Mesenchymal stem cell (in vitro differentiated cells and primary cell): ENCODE data around the gene GPR108.
"Not testable (repeated sequence)": the region's sequence is repeated elsewhere in the genome, so short reads cannot be mapped to it uniquely, and the experiment has no call there.

Experiments used
- DNase-seq: peaks from one replicate; pipeline ENCODE4 v3.0.0-alpha.2; 2013
- H2AFZ ChIP-seq: one replicate; pipeline ENCODE4 v1.6.1; 2013; ENCODE audit warnings: low read depth, mild to moderate bottlenecking, control low read depth, inconsistent platforms, low read length, moderate library complexity
- H2AK5ac ChIP-seq: 2 replicates; pipeline ENCODE4 v1.6.1; 2013; ENCODE audit warnings: low read length, moderate library complexity, mild to moderate bottlenecking, inconsistent platforms; ENCODE audit not compliant: severe bottlenecking
- H2BK120ac ChIP-seq: one replicate; pipeline ENCODE4 v1.6.1; 2013; ENCODE audit warnings: low read depth, mild to moderate bottlenecking, inconsistent platforms, low read length, moderate library complexity
- H2BK12ac ChIP-seq, 2 experiments: one replicate each; pipeline ENCODE4 v1.6.1; 2013; ENCODE audit warnings: inconsistent platforms in 2 of 2, low read length in 2 of 2, mild to moderate bottlenecking in 2 of 2, moderate library complexity in 2 of 2, control low read depth in 1 of 2
- H2BK15ac ChIP-seq: one replicate; pipeline ENCODE4 v1.6.1; 2013; ENCODE audit warnings: mild to moderate bottlenecking, low read depth, inconsistent platforms; ENCODE audit not compliant: poor library complexity, severe bottlenecking
- H2BK5ac ChIP-seq: 2 replicates; pipeline ENCODE4 v1.6.1; 2013; ENCODE audit warnings: low read depth, mild to moderate bottlenecking, low read length, control low read depth, inconsistent platforms; ENCODE audit not compliant: poor library complexity, severe bottlenecking
- H3K14ac ChIP-seq, 2 experiments: one replicate each; pipeline ENCODE4 v1.6.1; 2013; ENCODE audit warnings: inconsistent platforms in 2 of 2, low read length in 2 of 2, control low read depth in 1 of 2, mild to moderate bottlenecking in 1 of 2, moderate library complexity in 1 of 2
- H3K18ac ChIP-seq, 2 experiments: one replicate each; pipeline ENCODE4 v1.6.1; 2013; ENCODE audit warnings: inconsistent platforms in 2 of 2, low read length in 2 of 2, control low read depth in 1 of 2, low read depth in 1 of 2, mild to moderate bottlenecking in 1 of 2
- H3K23ac ChIP-seq, 2 experiments: one replicate each; pipeline ENCODE4 v1.6.1; 2013; ENCODE audit warnings: inconsistent platforms in 2 of 2, low read length in 2 of 2, mild to moderate bottlenecking in 2 of 2, moderate library complexity in 2 of 2, control low read depth in 1 of 2
- H3K27ac ChIP-seq: 2 replicates; pipeline ENCODE4 v1.5.1; 2013; ENCODE audit warnings: mild to moderate bottlenecking, moderate library complexity, low read length, control low read depth, inconsistent platforms; ENCODE audit not compliant: poor library complexity, severe bottlenecking
- H3K27me3 ChIP-seq, 2 experiments: 2 replicates each; pipeline versions ENCODE4 v1.6.1 to v1.7.0; 2013; ENCODE audit warnings: low read length in 2 of 2, mild to moderate bottlenecking in 2 of 2, moderate library complexity in 2 of 2, control low read depth in 1 of 2, inconsistent platforms in 1 of 2; ENCODE audit not compliant: control insufficient read depth in 1 of 2, insufficient read depth in 1 of 2
- H3K36me3 ChIP-seq, 2 experiments: 2 replicates each; pipeline versions ENCODE4 v1.6.1 to v1.7.0; 2013; ENCODE audit warnings: low read length in 2 of 2, control low read depth in 1 of 2, inconsistent platforms in 1 of 2, low read depth in 1 of 2, mild to moderate bottlenecking in 1 of 2; ENCODE audit not compliant: insufficient read depth in 2 of 2, control insufficient read depth in 1 of 2
- H3K4ac ChIP-seq, 2 experiments: one replicate each; pipeline ENCODE4 v1.6.1; 2013; ENCODE audit warnings: inconsistent platforms in 2 of 2, low read length in 2 of 2, mild to moderate bottlenecking in 2 of 2, moderate library complexity in 2 of 2, control low read depth in 1 of 2, low read depth in 1 of 2
- H3K4me1 ChIP-seq: 2 replicates; pipeline ENCODE4 v1.6.1; 2013; ENCODE audit warnings: low read depth, low read length, control low read depth; ENCODE audit not compliant: control insufficient read depth, insufficient read depth
- H3K4me2 ChIP-seq: 2 replicates; pipeline ENCODE4 v1.6.1; 2013; ENCODE audit warnings: low read length, mild to moderate bottlenecking, inconsistent platforms; ENCODE audit not compliant: poor library complexity, severe bottlenecking
- H3K4me3 ChIP-seq, 2 experiments: 2 replicates each; pipeline versions ENCODE4 v1.5.1 to v1.7.0; 2013; ENCODE audit warnings: low read length in 2 of 2, mild to moderate bottlenecking in 2 of 2, control low read depth in 1 of 2, low read depth in 1 of 2; ENCODE audit not compliant: insufficient read depth in 1 of 2
- H3K79me1 ChIP-seq: replicated peaks from 2 replicates; pipeline ENCODE4 v1.6.1; 2013; ENCODE audit warnings: mild to moderate bottlenecking, control low read depth, low read length, inconsistent platforms; ENCODE audit not compliant: poor library complexity, severe bottlenecking
- H3K9ac ChIP-seq: 2 replicates; pipeline ENCODE4 v1.7.0; 2013; ENCODE audit warnings: mild to moderate bottlenecking, low read length, moderate library complexity
- H3K9me3 ChIP-seq: 2 replicates; pipeline ENCODE4 v1.7.0; 2013; ENCODE audit warnings: mild to moderate bottlenecking, low read length; ENCODE audit not compliant: control insufficient read depth
- H4K8ac ChIP-seq: one replicate; pipeline ENCODE4 v1.6.1; 2013; ENCODE audit warnings: inconsistent platforms, mild to moderate bottlenecking, low read length, moderate library complexity
- H4K91ac ChIP-seq: one replicate; pipeline ENCODE4 v1.6.1; 2013; ENCODE audit warnings: mild to moderate bottlenecking, low read length, inconsistent platforms
- WGBS: methylation state at CpG from one replicate; pipeline ENCODE4 v1.1.7; 2013; ENCODE audit warnings: mixed read lengths; 5-methylcytosine and 5-hydroxymethylcytosine counted together

Gene GPR108

GRCh38 chr19:6710273-6711077 is 26.9 kb downstream of the GPR108 start:
- Histone ChIP-seq H3K79me1 (no peaks in the 10 kb centered on the region), H2AK5ac (no peak overlapping the region), H4K8ac (peak overlapping the region; percentile 7), H3K4me2 (no peak overlapping the region), H3K14ac (peak overlapping the region in 1 of 2 experiments; percentile 61), H3K4me3 (peak overlapping the region in 1 of 2 experiments; percentile 1), H4K91ac (no peak overlapping the region), H3K18ac (no peak overlapping the region), H2AFZ (no peak overlapping the region), H3K9ac (no peak overlapping the region), H3K23ac (no peak overlapping the region), H3K27ac (no peak overlapping the region), H3K27me3 (peaks cover 10 to 25% of the 10 kb centered on the region in 2 experiments), H3K4ac (no peak overlapping the region), H2BK120ac (no peak overlapping the region), H2BK12ac (no peak overlapping the region), H2BK5ac (no peak overlapping the region), H3K9me3 (no peaks in the 10 kb centered on the region), H3K36me3 (peaks cover 0 to 39% of the 10 kb centered on the region in 2 experiments), H3K4me1 (peaks cover 4% of the 10 kb centered on the region), H2BK15ac (no peak overlapping the region)
- 34% methylated on average over 30 of the region's 30 CpGs for whole genome bisulfite sequencing
- no peak for DNase-seq

GRCh38 chr19:6709549-6709948 is 27.8 kb downstream of the GPR108 start:
- no peak overlapping the region for H3K4me2 ChIP-seq
- no peak overlapping the region for H2BK120ac ChIP-seq
- H2AK5ac ChIP-seq, result no peak overlapping the region
- no peak overlapping the region for H2BK12ac ChIP-seq
- no peak overlapping the region for H2BK5ac ChIP-seq
- H3K79me1 ChIP-seq, result no peaks in the 10 kb centered on the region
- no peak overlapping the region for H3K4ac ChIP-seq
- no peak overlapping the region for H3K14ac ChIP-seq
- H3K36me3 ChIP-seq, result peaks cover 0 to 39% of the 10 kb centered on the region in 2 experiments
- no peaks in the 10 kb centered on the region for H3K9me3 ChIP-seq
- no peak overlapping the region for H2AFZ ChIP-seq
- no peak overlapping the region for H2BK15ac ChIP-seq
- H3K4me3 ChIP-seq, result no peak overlapping the region
- H3K23ac ChIP-seq, result no peak overlapping the region
- no peak overlapping the region for H3K9ac ChIP-seq
- no peak overlapping the region for H3K27ac ChIP-seq
- no peak overlapping the region for H4K91ac ChIP-seq
- 68% methylated on average over 14 of the region's 14 CpGs for WGBS
- H3K27me3 ChIP-seq, result peaks cover 10 to 25% of the 10 kb centered on the region in 2 experiments
- H4K8ac ChIP-seq, result no peak overlapping the region
- H3K4me1 ChIP-seq, result peaks cover 4% of the 10 kb centered on the region
- no peak overlapping the region for H3K18ac ChIP-seq
- no peak for DNase-seq

- not testable (repeated sequence) for H3K27ac ChIP-seq, H2AFZ ChIP-seq, H2AK5ac ChIP-seq, H4K8ac ChIP-seq, H3K79me1 ChIP-seq, H3K4me1 ChIP-seq, H3K4me2 ChIP-seq, H3K9me3 ChIP-seq, H3K4me3 ChIP-seq, H2BK12ac ChIP-seq, H3K4ac ChIP-seq, H3K18ac ChIP-seq, H3K14ac ChIP-seq, H2BK5ac ChIP-seq, H2BK15ac ChIP-seq, DNase-seq, H3K23ac ChIP-seq, H2BK120ac ChIP-seq, H3K9ac ChIP-seq, H4K91ac ChIP-seq
- H3K27me3 ChIP-seq, result peaks cover 10 to 25% of the 10 kb centered on the region in 2 experiments
- WGBS, result 88% methylated on average over 12 of the region's 12 CpGs
- H3K36me3 ChIP-seq, result peaks cover 0 to 35% of the 10 kb centered on the region in 2 experiments
These were observed 28.5 kb downstream of the GPR108 start for GRCh38 chr19:6708913-6709312.

- no peak overlapping the region for H2BK12ac ChIP-seq
- H2AFZ ChIP-seq, result no peak overlapping the region
- 75% methylated on average over 3 of the region's 3 CpGs for WGBS
- H3K14ac ChIP-seq, result no peak overlapping the region
- H3K4ac ChIP-seq, result no peak overlapping the region
- no peak overlapping the region for H2AK5ac ChIP-seq
- peaks cover 10 to 25% of the 10 kb centered on the region in 2 experiments for H3K27me3 ChIP-seq
- no peaks in the 10 kb centered on the region for H3K79me1 ChIP-seq
- H2BK120ac ChIP-seq, result no peak overlapping the region
- no peak overlapping the region for H3K9ac ChIP-seq
- H3K9me3 ChIP-seq, result no peaks in the 10 kb centered on the region
- H4K8ac ChIP-seq, result no peak overlapping the region
- H3K4me1 ChIP-seq, result peaks cover 4% of the 10 kb centered on the region
- H3K23ac ChIP-seq, result no peak overlapping the region
- no peak overlapping the region for H2BK5ac ChIP-seq
- H3K27ac ChIP-seq, result no peak overlapping the region
- DNase-seq, result no peak
- peaks cover 0 to 35% of the 10 kb centered on the region in 2 experiments for H3K36me3 ChIP-seq
- no peak overlapping the region for H4K91ac ChIP-seq
- no peak overlapping the region for H3K4me2 ChIP-seq
- H2BK15ac ChIP-seq, result no peak overlapping the region
- H3K4me3 ChIP-seq, result no peak overlapping the region
- H3K18ac ChIP-seq, result no peak overlapping the region
These were observed 29.0 kb downstream of the GPR108 start for GRCh38 chr19:6708346-6708745.
